OCI-LY1 (cell line): Measurements from ENCODE around the gene SLC9A1.

ENCODE experiments used
- CTCF ChIP-seq: fragments of 200-600 bp; sonication (generic), shearing (Covaris generic); IDR thresholded peaks from 2 replicates; pipeline ENCODE4 v1.5.1; 2017; ENCODE audit warnings: mild to moderate bottlenecking, antibody characterized with exemption, low read length, moderate library complexity, mixed read lengths
- EZH2 ChIP-seq: fragments of 200-600 bp; sonication (generic), shearing (Covaris generic); IDR thresholded peaks from 2 replicates; pipeline ENCODE4 v1.8.0; 2017; ENCODE audit warnings: borderline replicate concordance, mixed run types, mild to moderate bottlenecking, antibody characterized with exemption, low read length, moderate library complexity, mixed read lengths

DNA sequence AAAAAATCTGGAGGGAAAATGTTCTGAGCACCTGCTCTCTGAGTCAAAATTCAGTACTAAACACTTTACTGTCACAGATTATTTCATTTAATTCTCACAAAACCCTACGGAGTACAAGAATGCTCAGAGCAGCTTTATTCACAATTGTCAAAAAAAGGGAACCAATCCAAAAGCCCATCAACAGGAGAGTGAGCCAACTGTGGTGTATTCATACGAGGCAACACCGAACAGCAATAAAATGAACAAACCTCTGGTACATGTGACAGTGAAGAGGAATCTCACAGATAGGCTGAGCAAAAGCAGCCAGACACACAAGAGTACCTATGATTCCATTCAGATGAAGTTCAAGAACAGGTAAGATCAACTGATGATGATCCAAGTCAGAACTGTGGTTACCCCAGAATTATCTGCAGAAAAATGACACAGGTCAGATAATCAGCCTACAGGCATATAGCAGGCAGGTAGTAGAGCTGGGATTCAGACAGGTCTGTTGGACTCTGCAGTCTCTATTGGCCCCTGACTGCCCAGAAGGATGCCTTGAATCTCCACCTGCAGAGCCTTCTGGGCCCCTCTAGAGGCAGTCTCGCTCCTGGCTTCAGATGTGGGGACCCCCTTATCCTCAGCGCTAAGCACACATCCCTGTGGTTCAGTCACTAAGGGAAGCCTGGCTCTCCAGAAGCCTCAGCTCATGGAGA lies 19.2 kb downstream of the SLC9A1 start:
- TF ChIP-seq CTCF, result peak; percentile 51; the same call in 1 of the 2 replicates
- no peak for TF ChIP-seq EZH2
